Neuronal stem cell (in vitro differentiated cells): ENCODE measurements around the gene KRTAP1-1.
"Not testable (repeated sequence)": the region's sequence is repeated elsewhere in the genome, so short reads cannot be mapped to it uniquely, and the experiment has no call there.

Experiments
- DNase-seq: peaks from one replicate; pipeline ENCODE4 v3.0.0-alpha.2; 2013; ENCODE audit warnings: low spot score
- H2AFZ ChIP-seq: one replicate; pipeline ENCODE4 v1.6.1; 2013; ENCODE audit warnings: mild to moderate bottlenecking, low read length, inconsistent platforms
- H2AK5ac ChIP-seq: 2 replicates; pipeline ENCODE4 v1.6.1; 2013; ENCODE audit warnings: low read depth, mild to moderate bottlenecking, inconsistent platforms, low read length, moderate library complexity, mixed read lengths
- H2BK120ac ChIP-seq: 2 replicates; pipeline ENCODE4 v1.6.1; 2013; ENCODE audit warnings: low read depth, mild to moderate bottlenecking, inconsistent platforms, low read length, moderate library complexity, mixed read lengths
- H2BK12ac ChIP-seq: one replicate; pipeline ENCODE4 v1.6.1; 2013; ENCODE audit warnings: low read length, inconsistent platforms
- H2BK15ac ChIP-seq: 2 replicates; pipeline ENCODE4 v1.6.1; 2013; ENCODE audit warnings: mild to moderate bottlenecking, low read length, inconsistent platforms, mixed read lengths
- H2BK5ac ChIP-seq: one replicate; pipeline ENCODE4 v1.6.1; 2013; ENCODE audit warnings: inconsistent platforms, mild to moderate bottlenecking, low read length, moderate library complexity
- H3K14ac ChIP-seq: one replicate; pipeline ENCODE4 v1.6.1; 2013; ENCODE audit warnings: low read length, inconsistent platforms
- H3K18ac ChIP-seq: 2 replicates; pipeline ENCODE4 v1.6.1; 2013; ENCODE audit warnings: low read length, inconsistent platforms
- H3K23ac ChIP-seq: 2 replicates; pipeline ENCODE4 v1.6.1; 2013; ENCODE audit warnings: low read depth, mild to moderate bottlenecking, mixed read lengths, low read length, inconsistent platforms; ENCODE audit not compliant: poor library complexity
- H3K27ac ChIP-seq: replicated peaks from 3 replicates; pipeline ENCODE4 v1.5.1; 2013; ENCODE audit warnings: low read length, inconsistent platforms
- H3K27me3 ChIP-seq, 3 experiments: 2 replicates each; pipeline ENCODE4 v1.6.1; 2013; ENCODE audit warnings: low read length in 3 of 3, mild to moderate bottlenecking in 2 of 3, inconsistent platforms in 1 of 3, low read depth in 1 of 3, mixed read lengths in 1 of 3, moderate library complexity in 1 of 3; ENCODE audit not compliant: control insufficient read depth in 3 of 3, insufficient read depth in 3 of 3
- H3K36me3 ChIP-seq, 2 donors: replicated peaks in 1 of 2; 2 replicates each; pipeline ENCODE4 v1.6.1; 2013; ENCODE audit warnings: low read length in 2 of 2; ENCODE audit not compliant: control insufficient read depth in 2 of 2, insufficient read depth in 2 of 2
- H3K4ac ChIP-seq: 2 replicates; pipeline ENCODE4 v1.6.1; 2013; ENCODE audit warnings: inconsistent platforms, mild to moderate bottlenecking, low read length, moderate library complexity
- H3K4me1 ChIP-seq, 2 donors: 1 replicate in 1 of 2; 2 replicates in 1 of 2; pipeline ENCODE4 v1.6.1; 2013; ENCODE audit warnings: low read length in 2 of 2, low read depth in 1 of 2; ENCODE audit not compliant: control insufficient read depth in 2 of 2, insufficient read depth in 1 of 2
- H3K4me2 ChIP-seq: one replicate; pipeline ENCODE4 v1.6.1; 2013; ENCODE audit warnings: mild to moderate bottlenecking, low read length, inconsistent platforms; ENCODE audit not compliant: insufficient read depth, poor library complexity, severe bottlenecking
- H3K4me3 ChIP-seq, 2 donors: 2 replicates each; pipeline ENCODE4 v1.5.1; 2013; ENCODE audit warnings: low read length in 2 of 2, mild to moderate bottlenecking in 2 of 2, inconsistent platforms in 1 of 2, moderate library complexity in 1 of 2
- H3K79me1 ChIP-seq: one replicate; pipeline ENCODE4 v1.6.1; 2013; ENCODE audit warnings: low read depth, mild to moderate bottlenecking, inconsistent platforms, low read length, moderate library complexity
- H3K9ac ChIP-seq: one replicate; pipeline ENCODE4 v1.6.1; 2013; ENCODE audit warnings: mild to moderate bottlenecking, low read depth, low read length, inconsistent platforms; ENCODE audit not compliant: poor library complexity
- H3K9me3 ChIP-seq, 2 donors: replicated peaks in 1 of 2; 2 replicates each; pipeline versions ENCODE3 to v1.6.1; 2013; ENCODE audit warnings: low read length in 2 of 2, mild to moderate bottlenecking in 2 of 2, inconsistent platforms in 1 of 2, low read depth in 1 of 2, mixed read lengths in 1 of 2, moderate library complexity in 1 of 2; ENCODE audit not compliant: control insufficient read depth in 2 of 2, insufficient read depth in 1 of 2
- H4K8ac ChIP-seq: one replicate; pipeline ENCODE4 v1.6.1; 2013; ENCODE audit warnings: low read depth, mild to moderate bottlenecking, inconsistent platforms, low read length, moderate library complexity
- H4K91ac ChIP-seq: one replicate; pipeline ENCODE4 v1.6.1; 2013; ENCODE audit warnings: low read length, low read depth, mild to moderate bottlenecking, inconsistent platforms; ENCODE audit not compliant: poor library complexity
- WGBS, 2 donors: extraction: QIAGEN DNeasy Blood & Tissue Kit; methylation state at CpG; one replicate each; pipeline ENCODE4 v1.1.7; 2013; ENCODE audit warnings: missing lambda C conversion rate in 2 of 2, mixed read lengths in 1 of 2; ENCODE audit not compliant: insufficient read length in 2 of 2, insufficient replicate concordance in 1 of 2; ENCODE audit errors: extremely low coverage in 2 of 2; 5-methylcytosine and 5-hydroxymethylcytosine counted together

The KRTAP1-1 gene

GRCh38 chr17:41055130-41055529 lies 13.9 kb upstream of the KRTAP1-1 start, which contains the start of gene KRTAP2-2:
KRTAP2-2 (minus strand) TSS chr17:41055230; CDS start chr17:41055211, 19 bp downstream.
- not testable (repeated sequence) for H3K36me3 ChIP-seq, H3K14ac ChIP-seq, H2AFZ ChIP-seq, H3K4me3 ChIP-seq, H3K4ac ChIP-seq, DNase-seq, H2BK12ac ChIP-seq, H3K9ac ChIP-seq, H4K8ac ChIP-seq, H3K23ac ChIP-seq, H2BK15ac ChIP-seq, H3K9me3 ChIP-seq, H2AK5ac ChIP-seq, H3K4me1 ChIP-seq, H2BK5ac ChIP-seq, H3K4me2 ChIP-seq, H3K27me3 ChIP-seq, H3K27ac ChIP-seq, H3K79me1 ChIP-seq, H3K18ac ChIP-seq, H2BK120ac ChIP-seq, H4K91ac ChIP-seq
- WGBS, 2 donors = no CpG with 5 or more reads among the region's 6 CpGs

- H3K18ac ChIP-seq, H2BK5ac ChIP-seq, H3K4ac ChIP-seq: not testable (repeated sequence)
These were observed 13.3 kb upstream of the KRTAP1-1 start for GRCh38 chr17:41054556-41054955.

GRCh38 chr17:41054025-41054424 lies 12.8 kb upstream of the KRTAP1-1 start:
- no peak overlapping the region for H3K4me3 ChIP-seq
- no peak overlapping the region for H2BK15ac ChIP-seq
- no peak overlapping the region for H2BK12ac ChIP-seq
- H4K8ac ChIP-seq = no peak overlapping the region
- no peak overlapping the region for H3K9ac ChIP-seq
- H4K91ac ChIP-seq = no peak overlapping the region
- H2BK5ac ChIP-seq = no peak overlapping the region
- WGBS, 2 donors = no CpG with 5 or more reads among the region's 4 CpGs
- no peaks in the 10 kb centered on the region for H3K36me3 ChIP-seq
- H3K23ac ChIP-seq = no peak overlapping the region
- no peak overlapping the region for H2AFZ ChIP-seq
- no peaks in the 10 kb centered on the region for H3K4me1 ChIP-seq
- no peak overlapping the region for H3K27ac ChIP-seq
- H3K14ac ChIP-seq = no peak overlapping the region
- H3K4ac ChIP-seq = no peak overlapping the region
- no peaks in the 10 kb centered on the region for H3K79me1 ChIP-seq
- no peaks in the 10 kb centered on the region for H3K27me3 ChIP-seq
- peaks cover 0 to 2% of the 10 kb centered on the region in 2 donors for H3K9me3 ChIP-seq
- H3K18ac ChIP-seq = no peak overlapping the region
- H2AK5ac ChIP-seq = no peak overlapping the region
- H3K4me2 ChIP-seq = no peak overlapping the region
- H2BK120ac ChIP-seq = no peak overlapping the region
- no peak for DNase-seq

More at GRCh38 chr17:41054556-41054955, 13.3 kb upstream of the KRTAP1-1 start:
- not testable (repeated sequence) for H3K27ac ChIP-seq, H3K9ac ChIP-seq, H3K36me3 ChIP-seq, H3K4me1 ChIP-seq, H3K4me3 ChIP-seq, H3K23ac ChIP-seq, H2BK12ac ChIP-seq, DNase-seq, H4K91ac ChIP-seq, H2BK120ac ChIP-seq, H3K27me3 ChIP-seq, H3K79me1 ChIP-seq, H3K9me3 ChIP-seq, H2AFZ ChIP-seq, H4K8ac ChIP-seq, H2BK15ac ChIP-seq, H3K14ac ChIP-seq, H3K4me2 ChIP-seq, H2AK5ac ChIP-seq
- no CpG with 5 or more reads among the region's 9 CpGs for WGBS, 2 donors

DNA sequence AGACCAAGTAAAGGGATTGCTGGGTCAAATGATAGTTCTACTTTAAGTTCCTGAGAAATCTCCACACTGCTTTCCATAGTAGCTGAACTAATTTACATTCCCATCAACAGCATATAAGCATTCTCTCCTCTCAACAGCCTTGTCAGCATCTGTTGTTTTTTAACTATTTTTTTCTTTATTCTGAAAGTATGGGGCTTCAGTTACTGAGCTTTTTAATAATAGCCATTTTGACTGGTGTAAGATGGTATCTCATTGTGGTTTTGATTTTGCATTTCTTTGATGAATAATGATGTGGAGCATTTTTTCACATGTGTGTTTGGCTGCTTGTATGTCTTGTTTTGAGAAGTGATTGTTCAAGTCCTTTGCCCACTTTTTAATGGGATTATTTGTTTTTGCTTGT lies 11.3 kb upstream of the KRTAP1-1 start:
- no peak overlapping the region for H2BK12ac ChIP-seq
- no peak overlapping the region for H2AFZ ChIP-seq
- peaks cover 0 to 2% of the 10 kb centered on the region in 2 donors for H3K9me3 ChIP-seq
- H4K91ac ChIP-seq = no peak overlapping the region
- no peak overlapping the region for H2AK5ac ChIP-seq
- no peak overlapping the region for H3K14ac ChIP-seq
- no peaks in the 10 kb centered on the region for H3K27me3 ChIP-seq
- H3K9ac ChIP-seq = no peak overlapping the region
- no peak overlapping the region for H3K23ac ChIP-seq
- H2BK120ac ChIP-seq = no peak overlapping the region
- H2BK5ac ChIP-seq = no peak overlapping the region
- H3K79me1 ChIP-seq = no peaks in the 10 kb centered on the region
- no peaks in the 10 kb centered on the region for H3K4me1 ChIP-seq
- no peaks in the 10 kb centered on the region for H3K36me3 ChIP-seq
- H4K8ac ChIP-seq = no peak overlapping the region
- H3K4ac ChIP-seq = no peak overlapping the region
- H3K4me3 ChIP-seq = no peak overlapping the region
- no peak for DNase-seq
- no peak overlapping the region for H3K18ac ChIP-seq
- H3K27ac ChIP-seq = no peak overlapping the region
- no peak overlapping the region for H2BK15ac ChIP-seq
- H3K4me2 ChIP-seq = no peak overlapping the region
